SU-DHL-6 (cell line): Measurements from ENCODE around the gene RRP15.

Experiments used
- H2AFZ ChIP-seq: fragments of 200-600 bp; sonication (generic); 2 replicates; pipeline ENCODE4 v1.6.1; 2014; ENCODE audit warnings: low read depth, mild to moderate bottlenecking, moderate library complexity, mixed read lengths, antibody characterized with exemption, low read length; ENCODE audit not compliant: severe bottlenecking
- H3F3A ChIP-seq: fragments of 200-600 bp; shearing (Covaris generic); 2 replicates; pipeline ENCODE4 v1.6.0; 2016; ENCODE audit warnings: antibody characterized with exemption, mild to moderate bottlenecking; ENCODE audit not compliant: insufficient read depth
- H3K27ac ChIP-seq: fragments of 200-600 bp; sonication (generic); 2 replicates; pipeline ENCODE4 v1.5.1; 2016; ENCODE audit warnings: low read depth, mild to moderate bottlenecking, low read length, moderate library complexity, mixed read lengths
- H3K27me3 ChIP-seq: fragments of 200-600 bp; sonication (generic), shearing (Covaris generic); 2 replicates; pipeline ENCODE4 v1.6.0; 2014; ENCODE audit warnings: mild to moderate bottlenecking, low read length
- H3K36me3 ChIP-seq: fragments of 200-600 bp; sonication (generic); 2 replicates; pipeline ENCODE4 v1.6.1; 2014; ENCODE audit warnings: mild to moderate bottlenecking, low read length, mixed read lengths
- H3K4me2 ChIP-seq: fragments of 300-600, 200-600 bp; shearing (Covaris generic), sonication (generic); 2 replicates; pipeline ENCODE4 v1.6.0; 2014; ENCODE audit warnings: low read length, low read depth, mild to moderate bottlenecking; ENCODE audit not compliant: poor library complexity, severe bottlenecking
- H3K4me3 ChIP-seq: fragments of 200-600 bp; sonication (generic); 2 replicates; pipeline ENCODE4 v1.5.1; 2014; ENCODE audit warnings: antibody characterized with exemption, low read length, mild to moderate bottlenecking, mixed read lengths; ENCODE audit not compliant: insufficient read depth, poor library complexity, severe bottlenecking
- H3K79me2 ChIP-seq: fragments of 200-600 bp; sonication (generic); 2 replicates; pipeline ENCODE4 v1.6.1; 2014; ENCODE audit warnings: mild to moderate bottlenecking, low read length, moderate library complexity; ENCODE audit not compliant: insufficient read depth
- H3K9ac ChIP-seq: fragments of 200-600 bp; sonication (generic); 2 replicates; pipeline ENCODE4 v1.7.0; 2014; ENCODE audit warnings: mild to moderate bottlenecking, low read length
- H3K9me2 ChIP-seq: fragments of 200-600 bp; sonication (generic); replicated peaks from 2 replicates; pipeline ENCODE4 v1.6.1; 2014; ENCODE audit warnings: low read length; ENCODE audit not compliant: insufficient read depth
- H3K9me3 ChIP-seq: fragments of 200-600 bp; sonication (generic); 2 replicates; pipeline ENCODE4 v1.6.1; 2014; ENCODE audit warnings: low read length, mixed read lengths; ENCODE audit not compliant: insufficient read depth
- H4K20me1 ChIP-seq: fragments of 200-600 bp; sonication (generic); 2 replicates; pipeline ENCODE4 v1.6.1; 2014; ENCODE audit warnings: low read depth, mild to moderate bottlenecking, antibody characterized with exemption, low read length, moderate library complexity, mixed read lengths
- EZH2phosphoT487 ChIP-seq: fragments of 200-600 bp; sonication (generic), shearing (Covaris generic); conservative IDR thresholded peaks from 2 replicates; pipeline ENCODE4 v1.6.1; 2018; ENCODE audit warnings: mild to moderate bottlenecking, antibody characterized with exemption, low read length, moderate library complexity, mixed read lengths
- TF ChIP-seq, protein P1 (sequence below): fragments of 200-600 bp; sonication (generic); IDR thresholded peaks from one replicate; pipeline ENCODE4 v1.5.1; 2017; ENCODE audit warnings: antibody characterized with exemption, mild to moderate bottlenecking, low read length, moderate library complexity; ENCODE audit not compliant: insufficient read depth, poor library complexity, severe bottlenecking

RRP15 gene

DNA sequence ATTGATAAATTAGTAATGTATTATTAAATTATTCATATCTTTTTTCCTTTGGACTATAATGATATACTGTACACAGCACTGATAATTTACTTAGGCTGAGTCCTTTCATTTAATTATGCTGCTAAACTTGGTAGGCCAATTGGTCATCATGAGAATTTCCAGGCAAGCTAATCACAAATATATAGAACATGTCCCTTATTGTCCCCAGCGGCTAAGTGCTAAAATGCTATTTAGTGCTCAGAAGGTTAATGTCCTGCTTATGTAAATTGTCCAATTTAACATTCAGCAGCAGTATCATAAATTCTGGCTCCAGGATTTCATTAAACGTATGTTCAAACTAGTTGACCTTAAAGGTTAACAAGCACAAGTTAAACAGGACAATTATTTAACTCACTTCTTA lies 30.0 kb upstream of the RRP15 start:
- Histone ChIP-seq H3K9me2 (no peaks in the 10 kb centered on the region), H3K4me2 (no peak overlapping the region), H3K9me3 (no peaks in the 10 kb centered on the region), H4K20me1 (no peaks in the 10 kb centered on the region), H3K27ac (no peak overlapping the region), H2AFZ (no peak overlapping the region), H3K79me2 (no peaks in the 10 kb centered on the region), H3K4me3 (no peak overlapping the region), H3F3A (no peaks in the 10 kb centered on the region), H3K9ac (no peak overlapping the region), H3K27me3 (no peaks in the 10 kb centered on the region), H3K36me3 (no peaks in the 10 kb centered on the region)
- TF ChIP-seq EZH2phosphoT487 = no peak
- TF ChIP-seq, protein P1, sequence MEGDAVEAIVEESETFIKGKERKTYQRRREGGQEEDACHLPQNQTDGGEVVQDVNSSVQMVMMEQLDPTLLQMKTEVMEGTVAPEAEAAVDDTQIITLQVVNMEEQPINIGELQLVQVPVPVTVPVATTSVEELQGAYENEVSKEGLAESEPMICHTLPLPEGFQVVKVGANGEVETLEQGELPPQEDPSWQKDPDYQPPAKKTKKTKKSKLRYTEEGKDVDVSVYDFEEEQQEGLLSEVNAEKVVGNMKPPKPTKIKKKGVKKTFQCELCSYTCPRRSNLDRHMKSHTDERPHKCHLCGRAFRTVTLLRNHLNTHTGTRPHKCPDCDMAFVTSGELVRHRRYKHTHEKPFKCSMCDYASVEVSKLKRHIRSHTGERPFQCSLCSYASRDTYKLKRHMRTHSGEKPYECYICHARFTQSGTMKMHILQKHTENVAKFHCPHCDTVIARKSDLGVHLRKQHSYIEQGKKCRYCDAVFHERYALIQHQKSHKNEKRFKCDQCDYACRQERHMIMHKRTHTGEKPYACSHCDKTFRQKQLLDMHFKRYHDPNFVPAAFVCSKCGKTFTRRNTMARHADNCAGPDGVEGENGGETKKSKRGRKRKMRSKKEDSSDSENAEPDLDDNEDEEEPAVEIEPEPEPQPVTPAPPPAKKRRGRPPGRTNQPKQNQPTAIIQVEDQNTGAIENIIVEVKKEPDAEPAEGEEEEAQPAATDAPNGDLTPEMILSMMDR = no peak

DNA sequence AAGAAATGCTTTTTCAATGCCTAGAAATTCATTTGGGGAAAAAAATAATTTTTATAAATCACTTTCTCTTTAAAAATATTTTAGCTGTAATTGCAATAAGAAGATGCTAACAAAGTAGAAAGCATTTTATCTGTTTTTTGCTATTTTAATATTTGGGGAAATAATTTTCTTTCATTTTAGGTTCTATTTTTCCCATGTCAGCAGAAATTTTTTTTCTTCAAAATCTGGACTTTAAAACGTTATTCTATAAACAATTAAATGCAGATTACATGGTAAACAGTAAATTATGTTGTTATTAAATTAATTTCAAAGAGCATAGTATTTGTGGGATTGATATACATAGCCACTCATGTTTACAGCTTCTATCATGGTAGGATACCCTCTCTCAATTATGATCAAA lies 27.7 kb upstream of the RRP15 start:
- Histone ChIP-seq H3K9me2 (no peaks in the 10 kb centered on the region), H3K27ac (no peak overlapping the region), H3K27me3 (no peaks in the 10 kb centered on the region), H4K20me1 (no peaks in the 10 kb centered on the region), H3K9ac (no peak overlapping the region), H3K36me3 (no peaks in the 10 kb centered on the region), H3K79me2 (no peaks in the 10 kb centered on the region), H3K4me2 (no peak overlapping the region), H3K4me3 (no peak overlapping the region), H2AFZ (no peak overlapping the region), H3F3A (no peaks in the 10 kb centered on the region), H3K9me3 (no peaks in the 10 kb centered on the region)
- no peak for TF ChIP-seq EZH2phosphoT487
- TF ChIP-seq, protein P1 = no peak

GRCh38 chr1:218257971-218258370 lies 27.1 kb upstream of the RRP15 start:
- Histone ChIP-seq H3K27me3 (no peaks in the 10 kb centered on the region), H3K79me2 (no peaks in the 10 kb centered on the region), H3K4me2 (no peak overlapping the region), H3K27ac (no peak overlapping the region), H2AFZ (no peak overlapping the region), H3K9me2 (no peaks in the 10 kb centered on the region), H3K4me3 (no peak overlapping the region), H3K9ac (no peak overlapping the region), H3K9me3 (no peaks in the 10 kb centered on the region), H3K36me3 (no peaks in the 10 kb centered on the region), H3F3A (no peaks in the 10 kb centered on the region), H4K20me1 (no peaks in the 10 kb centered on the region)
- TF ChIP-seq, protein P1 = no peak
- no peak for TF ChIP-seq EZH2phosphoT487

DNA sequence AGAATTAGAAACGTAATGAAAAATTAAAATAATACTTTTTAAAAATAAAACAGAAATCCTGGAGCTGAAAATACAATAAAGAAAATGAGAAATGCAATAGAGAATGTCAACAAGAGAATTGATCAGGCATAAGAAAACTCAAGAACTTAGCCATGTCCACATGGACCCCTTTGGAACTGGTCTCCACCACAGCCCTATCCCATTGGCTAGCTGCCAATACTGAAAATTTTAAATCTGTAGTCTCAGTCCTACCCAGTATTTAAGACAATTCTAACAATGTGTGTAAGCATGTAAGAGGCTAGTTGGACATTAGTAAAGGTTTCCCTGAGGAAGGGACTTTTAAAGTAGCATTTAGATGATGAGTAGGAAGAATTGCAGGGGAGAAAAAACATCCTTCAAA lies 25.8 kb upstream of the RRP15 start:
- no peaks in the 10 kb centered on the region for H3K9me2 ChIP-seq
- no peak for TF ChIP-seq EZH2phosphoT487
- TF ChIP-seq, protein P1 = no peak
- no peaks in the 10 kb centered on the region for H3K79me2 ChIP-seq
- no peaks in the 10 kb centered on the region for H3K27me3 ChIP-seq
- H4K20me1 ChIP-seq = no peaks in the 10 kb centered on the region
- H3F3A ChIP-seq = no peaks in the 10 kb centered on the region
- no peak overlapping the region for H2AFZ ChIP-seq
- no peak overlapping the region for H3K9ac ChIP-seq
- H3K4me2 ChIP-seq = no peak overlapping the region
- no peaks in the 10 kb centered on the region for H3K36me3 ChIP-seq
- no peak overlapping the region for H3K27ac ChIP-seq
- H3K9me3 ChIP-seq = no peaks in the 10 kb centered on the region
- no peak overlapping the region for H3K4me3 ChIP-seq
